H1 (cell line): ENCODE measurements around the gene MEX3B. TPM values are rescaled to one million over a fixed set of nuclear protein-coding genes. Genes with fewer than 3 reads are reported as not detected.

Source experiments
- CEBPB ChIP-seq: IDR thresholded peaks from 2 replicates; pipeline ENCODE4 v1.6.1; 2012; ENCODE audit warnings: low read depth, low read length
- CREB1 ChIP-seq: IDR thresholded peaks from 2 replicates; pipeline ENCODE4 v1.6.1; 2012; ENCODE audit warnings: inconsistent platforms
- FOSL1 ChIP-seq: IDR thresholded peaks from 2 replicates; pipeline ENCODE4 v1.6.1; 2011; ENCODE audit warnings: mild to moderate bottlenecking, low read depth, low read length, moderate library complexity; ENCODE audit not compliant: insufficient read depth
- JUN ChIP-seq: IDR thresholded peaks from 2 replicates; pipeline ENCODE4 v1.6.1; 2011; ENCODE audit warnings: low read depth, mild to moderate bottlenecking, improper control_type of control experiment, low read length
- JUND ChIP-seq: IDR thresholded peaks from 2 replicates; pipeline ENCODE4 v1.6.1; 2011; ENCODE audit warnings: mild to moderate bottlenecking, improper control_type of control experiment, low read length
- PHF8 ChIP-seq: fragments of 200-600 bp; sonication (generic); conservative IDR thresholded peaks from 2 replicates; pipeline ENCODE4 v1.7.1; 2012; ENCODE audit warnings: low read depth, mild to moderate bottlenecking, inconsistent platforms, low read length, moderate library complexity
- RAD21 ChIP-seq, 2 experiments: IDR thresholded peaks in 1 of 2; conservative IDR thresholded peaks in 1 of 2; 2 replicates each; pipeline ENCODE4 v1.6.1; 2011; ENCODE audit warnings: low read depth in 2 of 2, low read length in 2 of 2, improper control_type of control experiment in 1 of 2, inconsistent platforms in 1 of 2, mild to moderate bottlenecking in 1 of 2, moderate library complexity in 1 of 2
- SIN3A ChIP-seq, 2 experiments: IDR thresholded peaks in 1 of 2; conservative IDR thresholded peaks in 1 of 2; 2 replicates each; pipeline ENCODE4 v1.6.1; 2011 to 2012; ENCODE audit warnings: low read length in 2 of 2, improper control_type of control experiment in 1 of 2, low read depth in 1 of 2, mild to moderate bottlenecking in 1 of 2
- SP2 ChIP-seq: IDR thresholded peaks from 2 replicates; pipeline ENCODE4 v1.6.1; 2012; ENCODE audit warnings: mild to moderate bottlenecking, low read length, inconsistent platforms
- SUZ12 ChIP-seq: fragments of 200-600 bp; sonication (generic); IDR thresholded peaks from 2 replicates; pipeline ENCODE4 v1.6.1; 2012; ENCODE audit warnings: mild to moderate bottlenecking, inconsistent platforms, low read length, moderate library complexity, mixed read lengths
- TBP ChIP-seq: IDR thresholded peaks from 2 replicates; pipeline ENCODE4 v1.6.1; 2011; ENCODE audit warnings: low read depth, low read length, improper control_type of control experiment
- YY1 ChIP-seq: IDR thresholded peaks from 2 replicates; pipeline ENCODE4 v1.6.1; 2011; ENCODE audit warnings: low read depth, mild to moderate bottlenecking, low read length
- polyA plus RNA-seq, 7 experiments: library from polyadenylated mRNA; depleted of rRNA in 3 of 7; stranded (reverse) in 5 of 7; unstranded in 2 of 7; fragments of >200 nt in 5 of 7; fragments of 200-250 nt in 2 of 7; gene quantifications; 1 replicate in 5 of 7; 2 replicates in 1 of 7; 4 replicates in 1 of 7; pipeline versions ENCODE4 v1.2.1 to v1.2.3, GENCODE V29; 2011 to 2013; ENCODE audit warnings: missing spikeins in 2 of 7, mixed read lengths in 2 of 7
- total RNA-seq: library from RNA; stranded (reverse); fragmentation: NEBNext Ultra II Directional; extraction: Animal tissue kit (Norgen Biotek cat#: 25700); gene quantifications from 2 replicates; pipeline ENCODE4 v1.2.1, GENCODE V29; 2021
- TF ChIP-seq, protein P1 (sequence below): fragments of 300-600 bp; sonication (generic); IDR thresholded peaks from 2 replicates; pipeline ENCODE4 v1.7.1; 2012; ENCODE audit warnings: low read length, moderate library complexity, mild to moderate bottlenecking, inconsistent platforms; ENCODE audit not compliant: insufficient replicate concordance

MEX3B gene
- total and polyA plus RNA-seq, 2 of the 8 experiments (the other 6 are each of a cell fraction or from before 2014, with no cell fraction given) = 8.0 to 15.9 TPM

DNA sequence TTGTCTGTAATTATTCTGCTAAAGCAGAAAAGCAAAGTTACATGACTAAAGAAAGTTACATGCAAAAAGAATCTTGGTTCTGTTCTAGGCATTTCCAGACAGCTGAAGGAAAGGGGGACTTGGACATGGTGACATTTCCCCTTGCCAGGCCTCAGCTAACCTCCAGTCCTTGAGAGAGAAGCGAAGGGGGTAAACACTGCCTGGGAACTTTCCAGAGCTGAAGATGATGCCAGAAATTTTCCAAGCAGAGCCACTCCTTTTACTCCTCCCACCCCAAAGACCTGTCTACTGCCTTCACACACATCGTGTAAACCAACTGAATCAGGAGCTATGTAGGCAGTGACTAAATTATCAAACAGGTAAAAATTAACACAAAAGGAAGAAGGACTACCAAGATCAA lies 5.4 kb downstream of the MEX3B start (continued):
- TF ChIP-seq, protein P1, sequence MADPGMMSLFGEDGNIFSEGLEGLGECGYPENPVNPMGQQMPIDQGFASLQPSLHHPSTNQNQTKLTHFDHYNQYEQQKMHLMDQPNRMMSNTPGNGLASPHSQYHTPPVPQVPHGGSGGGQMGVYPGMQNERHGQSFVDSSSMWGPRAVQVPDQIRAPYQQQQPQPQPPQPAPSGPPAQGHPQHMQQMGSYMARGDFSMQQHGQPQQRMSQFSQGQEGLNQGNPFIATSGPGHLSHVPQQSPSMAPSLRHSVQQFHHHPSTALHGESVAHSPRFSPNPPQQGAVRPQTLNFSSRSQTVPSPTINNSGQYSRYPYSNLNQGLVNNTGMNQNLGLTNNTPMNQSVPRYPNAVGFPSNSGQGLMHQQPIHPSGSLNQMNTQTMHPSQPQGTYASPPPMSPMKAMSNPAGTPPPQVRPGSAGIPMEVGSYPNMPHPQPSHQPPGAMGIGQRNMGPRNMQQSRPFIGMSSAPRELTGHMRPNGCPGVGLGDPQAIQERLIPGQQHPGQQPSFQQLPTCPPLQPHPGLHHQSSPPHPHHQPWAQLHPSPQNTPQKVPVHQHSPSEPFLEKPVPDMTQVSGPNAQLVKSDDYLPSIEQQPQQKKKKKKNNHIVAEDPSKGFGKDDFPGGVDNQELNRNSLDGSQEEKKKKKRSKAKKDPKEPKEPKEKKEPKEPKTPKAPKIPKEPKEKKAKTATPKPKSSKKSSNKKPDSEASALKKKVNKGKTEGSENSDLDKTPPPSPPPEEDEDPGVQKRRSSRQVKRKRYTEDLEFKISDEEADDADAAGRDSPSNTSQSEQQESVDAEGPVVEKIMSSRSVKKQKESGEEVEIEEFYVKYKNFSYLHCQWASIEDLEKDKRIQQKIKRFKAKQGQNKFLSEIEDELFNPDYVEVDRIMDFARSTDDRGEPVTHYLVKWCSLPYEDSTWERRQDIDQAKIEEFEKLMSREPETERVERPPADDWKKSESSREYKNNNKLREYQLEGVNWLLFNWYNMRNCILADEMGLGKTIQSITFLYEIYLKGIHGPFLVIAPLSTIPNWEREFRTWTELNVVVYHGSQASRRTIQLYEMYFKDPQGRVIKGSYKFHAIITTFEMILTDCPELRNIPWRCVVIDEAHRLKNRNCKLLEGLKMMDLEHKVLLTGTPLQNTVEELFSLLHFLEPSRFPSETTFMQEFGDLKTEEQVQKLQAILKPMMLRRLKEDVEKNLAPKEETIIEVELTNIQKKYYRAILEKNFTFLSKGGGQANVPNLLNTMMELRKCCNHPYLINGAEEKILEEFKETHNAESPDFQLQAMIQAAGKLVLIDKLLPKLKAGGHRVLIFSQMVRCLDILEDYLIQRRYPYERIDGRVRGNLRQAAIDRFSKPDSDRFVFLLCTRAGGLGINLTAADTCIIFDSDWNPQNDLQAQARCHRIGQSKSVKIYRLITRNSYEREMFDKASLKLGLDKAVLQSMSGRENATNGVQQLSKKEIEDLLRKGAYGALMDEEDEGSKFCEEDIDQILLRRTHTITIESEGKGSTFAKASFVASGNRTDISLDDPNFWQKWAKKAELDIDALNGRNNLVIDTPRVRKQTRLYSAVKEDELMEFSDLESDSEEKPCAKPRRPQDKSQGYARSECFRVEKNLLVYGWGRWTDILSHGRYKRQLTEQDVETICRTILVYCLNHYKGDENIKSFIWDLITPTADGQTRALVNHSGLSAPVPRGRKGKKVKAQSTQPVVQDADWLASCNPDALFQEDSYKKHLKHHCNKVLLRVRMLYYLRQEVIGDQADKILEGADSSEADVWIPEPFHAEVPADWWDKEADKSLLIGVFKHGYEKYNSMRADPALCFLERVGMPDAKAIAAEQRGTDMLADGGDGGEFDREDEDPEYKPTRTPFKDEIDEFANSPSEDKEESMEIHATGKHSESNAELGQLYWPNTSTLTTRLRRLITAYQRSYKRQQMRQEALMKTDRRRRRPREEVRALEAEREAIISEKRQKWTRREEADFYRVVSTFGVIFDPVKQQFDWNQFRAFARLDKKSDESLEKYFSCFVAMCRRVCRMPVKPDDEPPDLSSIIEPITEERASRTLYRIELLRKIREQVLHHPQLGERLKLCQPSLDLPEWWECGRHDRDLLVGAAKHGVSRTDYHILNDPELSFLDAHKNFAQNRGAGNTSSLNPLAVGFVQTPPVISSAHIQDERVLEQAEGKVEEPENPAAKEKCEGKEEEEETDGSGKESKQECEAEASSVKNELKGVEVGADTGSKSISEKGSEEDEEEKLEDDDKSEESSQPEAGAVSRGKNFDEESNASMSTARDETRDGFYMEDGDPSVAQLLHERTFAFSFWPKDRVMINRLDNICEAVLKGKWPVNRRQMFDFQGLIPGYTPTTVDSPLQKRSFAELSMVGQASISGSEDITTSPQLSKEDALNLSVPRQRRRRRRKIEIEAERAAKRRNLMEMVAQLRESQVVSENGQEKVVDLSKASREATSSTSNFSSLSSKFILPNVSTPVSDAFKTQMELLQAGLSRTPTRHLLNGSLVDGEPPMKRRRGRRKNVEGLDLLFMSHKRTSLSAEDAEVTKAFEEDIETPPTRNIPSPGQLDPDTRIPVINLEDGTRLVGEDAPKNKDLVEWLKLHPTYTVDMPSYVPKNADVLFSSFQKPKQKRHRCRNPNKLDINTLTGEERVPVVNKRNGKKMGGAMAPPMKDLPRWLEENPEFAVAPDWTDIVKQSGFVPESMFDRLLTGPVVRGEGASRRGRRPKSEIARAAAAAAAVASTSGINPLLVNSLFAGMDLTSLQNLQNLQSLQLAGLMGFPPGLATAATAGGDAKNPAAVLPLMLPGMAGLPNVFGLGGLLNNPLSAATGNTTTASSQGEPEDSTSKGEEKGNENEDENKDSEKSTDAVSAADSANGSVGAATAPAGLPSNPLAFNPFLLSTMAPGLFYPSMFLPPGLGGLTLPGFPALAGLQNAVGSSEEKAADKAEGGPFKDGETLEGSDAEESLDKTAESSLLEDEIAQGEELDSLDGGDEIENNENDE = no peak
- TF ChIP-seq YY1 (no peak), PHF8 (no peak), SP2 (no peak), CEBPB (no peak), CREB1 (no peak), TBP (no peak), SIN3A (conservative IDR thresholded peaks at IDR 0.05 in 1 of 2, IDR thresholded peaks at IDR 0.05 in 1 of 2; ENCODE audit: low read depth in 1 of 2, low read length in 2 of 2) (no peak), SUZ12 (no peak), RAD21 (IDR thresholded peaks at IDR 0.05 in 1 of 2, conservative IDR thresholded peaks at IDR 0.05 in 1 of 2; ENCODE audit: low read depth in 2 of 2, low read length in 2 of 2) (no peak), JUN (no peak), FOSL1 (no peak), JUND (no peak)
